ACHN (cell line): Measurements from ENCODE around the gene DDX4.
A peak's percentile ranks its signal among the peaks of the same experiment; 100 is the strongest.

ENCODE experiments used
- DNase-seq: peaks from one replicate; pipeline ENCODE4 v3.0.0-alpha.2; 2015
- in situ Hi-C: cut with HindIII; loops from 2 replicates; pipeline ENCODE4 v1.10.0; 2017; ENCODE audit warnings: low sequenced_read_pairs, low pct_ligation_motif_present, low pct_unique_long_range_greater_than_20kb

The DDX4 gene

GRCh38 chr5:55855509-55855908 is 117.6 kb downstream of the DDX4 start:
- in situ Hi-C loops = no loop called here
- no peak for DNase-seq

- DNase-seq = no peak
- in situ Hi-C loops = no loop called here
These were observed 118.8 kb downstream of the DDX4 start for GRCh38 chr5:55856516-55857246.

- DNase-seq = no peak
- in situ Hi-C loops = no loop called here
These were observed 119.4 kb downstream of the DDX4 start for GRCh38 chr5:55857247-55857640.

- DNase-seq = no peak
- in situ Hi-C loops = no loop called here
These were observed 120.2 kb downstream of the DDX4 start for GRCh38 chr5:55858104-55858503.

- in situ Hi-C loops = no loop called here
- DNase-seq = no peak
These were observed 122.4 kb downstream of the DDX4 start for GRCh38 chr5:55860288-55860687.

GRCh38 chr5:55860709-55861108 is 122.8 kb downstream of the DDX4 start:
- in situ Hi-C loops = no loop called here
- no peak for DNase-seq

- in situ Hi-C loops = no loop called here
- no peak for DNase-seq
These were observed 127.0 kb downstream of the DDX4 start for GRCh38 chr5:55864606-55865541.

GRCh38 chr5:55865831-55866230 is 128.0 kb downstream of the DDX4 start:
- DNase-seq = peak; percentile 2
- in situ Hi-C loops = no loop called here

GRCh38 chr5:55866485-55866884 is 128.6 kb downstream of the DDX4 start:
- in situ Hi-C loops = no loop called here
- DNase-seq = no peak
